ENCODE measurements around the gene PDGFB.

Gene PDGFB

GRCh38 chr22:39238966-39239505, 5.7 kb downstream of the PDGFB start:
- no peak for DNase-seq

GRCh38 chr22:39238561-39238960, 6.2 kb downstream of the PDGFB start:
- DNase-seq: no peak

- DNase-seq: no peak
Observed at GRCh38 chr22:39238101-39238466, 6.7 kb downstream of the PDGFB start.

- DNase-seq: no peak
Observed at GRCh38 chr22:39237318-39238100, 7.3 kb downstream of the PDGFB start.

DNA sequence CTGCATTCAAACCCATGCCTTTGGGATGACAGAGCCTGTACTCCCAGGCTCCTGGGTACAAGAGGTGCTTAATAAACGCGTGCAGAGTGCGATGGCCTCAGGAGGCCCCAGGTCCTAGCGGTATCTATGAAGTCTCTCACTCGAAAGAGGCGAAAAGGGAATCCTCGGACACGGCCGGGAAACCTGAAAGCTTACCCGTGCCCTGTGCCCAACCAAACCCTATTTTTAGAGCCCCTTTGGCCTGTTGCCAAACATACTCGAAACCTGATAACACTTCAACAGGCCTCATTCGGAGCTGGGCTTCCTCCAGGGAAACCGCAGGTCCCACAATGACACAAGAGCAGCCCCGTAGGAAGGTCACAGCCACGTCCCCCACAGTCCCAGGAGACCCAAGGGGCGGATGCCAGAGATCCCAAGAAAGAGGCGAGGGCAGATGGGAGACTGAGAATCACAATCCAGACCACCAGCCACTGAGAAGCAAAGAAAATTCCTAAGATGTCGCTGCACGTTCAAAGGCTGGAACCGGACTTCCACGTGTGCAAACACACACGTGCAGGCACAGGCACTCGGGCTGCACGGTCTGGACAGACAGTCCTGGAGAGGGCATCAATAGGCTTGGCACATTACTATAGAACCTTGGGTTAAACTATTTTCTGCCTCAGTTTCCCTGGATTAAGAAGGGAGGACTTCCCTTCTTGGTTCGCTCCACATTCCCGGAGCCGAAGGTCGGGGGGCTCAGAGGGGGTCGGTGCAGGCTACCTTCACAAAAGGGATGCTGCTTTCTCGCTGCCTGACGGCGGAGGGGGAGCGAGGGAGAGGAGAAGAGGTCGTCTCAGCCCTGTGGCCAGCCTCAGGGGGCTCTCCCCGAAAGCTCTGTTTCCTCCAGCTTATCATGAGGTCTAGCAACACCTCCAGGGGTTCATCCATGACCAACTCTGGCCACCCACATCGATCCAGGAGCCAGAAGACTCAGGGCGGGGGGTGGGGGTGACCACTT, 8.2 kb downstream of the PDGFB start:
- DNase-seq: peak; percentile 58

DNA sequence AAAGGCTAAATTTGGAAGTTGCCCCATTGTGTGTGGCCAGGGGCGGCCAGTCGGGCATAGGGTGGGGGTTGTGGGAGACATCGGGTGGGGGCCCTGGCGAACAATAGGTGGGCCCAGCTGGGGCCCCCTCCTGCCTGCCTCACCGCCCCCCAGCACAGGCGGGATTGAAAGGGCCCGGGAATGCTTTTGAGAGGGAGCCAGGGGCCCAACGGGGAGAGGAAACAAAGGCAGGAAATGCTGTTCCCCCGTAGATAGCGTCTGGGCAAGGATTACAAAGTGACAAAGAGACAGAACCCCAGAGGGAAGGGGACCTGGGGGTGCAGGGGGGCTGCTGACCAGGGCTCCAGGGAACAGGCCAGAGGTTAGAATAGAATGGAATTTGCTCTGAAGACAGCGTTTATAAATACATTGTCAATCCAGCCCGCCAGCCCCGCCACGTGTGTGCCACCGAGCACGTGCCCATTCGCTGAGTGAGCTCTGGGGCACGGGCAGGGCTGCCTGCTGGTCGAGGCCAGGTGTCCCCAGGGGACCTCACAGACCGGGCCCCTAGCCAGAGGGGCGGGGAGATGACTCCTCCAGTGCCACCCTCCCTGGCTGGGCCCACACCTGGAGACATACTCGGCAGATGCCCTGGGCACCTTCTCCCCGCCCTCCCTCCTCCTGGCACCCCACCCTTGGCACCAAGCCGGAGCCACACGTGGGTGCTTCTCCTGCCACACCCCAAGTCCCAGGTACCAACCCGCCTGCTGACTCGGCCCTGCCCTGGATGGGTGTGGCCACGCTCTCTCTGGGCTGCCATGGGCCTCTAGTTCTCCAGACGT, 9.7 kb downstream of the PDGFB start:
- no peak for DNase-seq

- DNase-seq: no peak
Observed at GRCh38 chr22:39234472-39234787, 10.4 kb downstream of the PDGFB start.

- no peak for DNase-seq
Observed at GRCh38 chr22:39233710-39234471, 10.9 kb downstream of the PDGFB start.

DNA sequence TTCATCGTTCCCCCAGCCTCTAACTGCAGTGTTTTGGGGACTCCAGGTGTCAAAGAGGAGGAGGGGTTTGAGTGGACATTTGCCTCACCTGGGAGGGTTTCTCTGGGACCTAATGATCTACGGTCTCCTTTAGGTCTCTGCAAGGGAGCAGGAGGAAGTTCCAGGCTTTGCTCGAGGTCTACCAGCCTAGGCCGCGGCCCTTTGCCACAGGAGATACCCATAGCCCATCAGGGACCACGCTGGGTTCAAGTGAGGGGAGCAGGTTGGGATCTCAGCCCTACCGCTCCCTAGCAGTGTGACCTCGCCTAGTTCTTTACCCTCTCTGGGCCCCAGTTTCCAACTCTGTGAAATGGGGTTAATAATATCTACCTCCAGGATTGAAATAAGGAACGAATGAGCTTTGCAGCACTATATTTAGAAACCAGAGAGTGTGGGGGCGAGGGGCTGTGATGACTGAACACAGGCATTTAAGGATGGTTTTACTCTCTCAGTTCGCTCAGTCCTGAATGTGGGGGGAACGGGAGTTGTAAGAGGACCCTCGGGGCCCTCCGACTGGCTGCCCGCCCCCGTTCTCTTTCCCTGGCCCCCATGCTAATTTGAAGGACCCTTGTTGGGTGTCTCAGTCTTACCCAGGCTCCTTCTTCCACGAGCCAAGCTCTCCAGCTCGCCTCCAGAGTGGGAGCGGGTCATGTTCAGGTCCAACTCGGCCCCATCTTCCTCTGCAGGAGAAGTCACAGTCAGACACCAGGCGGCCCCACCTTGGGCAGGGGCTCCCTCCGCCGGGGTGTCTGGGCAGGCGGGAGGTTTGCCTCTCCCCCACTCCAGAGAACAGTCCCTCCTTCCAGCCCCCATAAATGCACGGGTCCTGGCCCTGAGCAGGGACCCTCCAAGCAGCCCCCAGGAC, 11.7 kb downstream of the PDGFB start:
- DNase-seq: no peak

DNA sequence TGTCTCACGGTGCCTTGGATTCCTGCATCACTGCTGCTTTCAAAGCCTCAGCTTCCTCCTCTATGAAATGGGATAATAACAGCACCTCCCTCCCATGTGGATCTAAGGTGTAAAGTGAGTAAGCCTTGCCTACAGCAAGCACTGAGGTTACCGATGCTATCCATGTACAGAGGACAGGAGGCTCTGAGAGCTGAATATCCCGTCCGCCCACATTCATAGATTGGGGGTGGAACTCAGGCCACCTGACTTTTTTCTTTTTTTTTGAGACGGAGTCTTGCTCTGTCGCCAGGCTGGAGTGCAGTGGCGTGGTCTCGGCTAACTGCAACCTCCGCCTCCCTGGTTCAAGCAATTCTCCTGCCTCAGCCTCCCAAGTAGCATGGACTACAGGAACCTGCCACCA, 12.5 kb downstream of the PDGFB start:
- no peak for DNase-seq

DNA sequence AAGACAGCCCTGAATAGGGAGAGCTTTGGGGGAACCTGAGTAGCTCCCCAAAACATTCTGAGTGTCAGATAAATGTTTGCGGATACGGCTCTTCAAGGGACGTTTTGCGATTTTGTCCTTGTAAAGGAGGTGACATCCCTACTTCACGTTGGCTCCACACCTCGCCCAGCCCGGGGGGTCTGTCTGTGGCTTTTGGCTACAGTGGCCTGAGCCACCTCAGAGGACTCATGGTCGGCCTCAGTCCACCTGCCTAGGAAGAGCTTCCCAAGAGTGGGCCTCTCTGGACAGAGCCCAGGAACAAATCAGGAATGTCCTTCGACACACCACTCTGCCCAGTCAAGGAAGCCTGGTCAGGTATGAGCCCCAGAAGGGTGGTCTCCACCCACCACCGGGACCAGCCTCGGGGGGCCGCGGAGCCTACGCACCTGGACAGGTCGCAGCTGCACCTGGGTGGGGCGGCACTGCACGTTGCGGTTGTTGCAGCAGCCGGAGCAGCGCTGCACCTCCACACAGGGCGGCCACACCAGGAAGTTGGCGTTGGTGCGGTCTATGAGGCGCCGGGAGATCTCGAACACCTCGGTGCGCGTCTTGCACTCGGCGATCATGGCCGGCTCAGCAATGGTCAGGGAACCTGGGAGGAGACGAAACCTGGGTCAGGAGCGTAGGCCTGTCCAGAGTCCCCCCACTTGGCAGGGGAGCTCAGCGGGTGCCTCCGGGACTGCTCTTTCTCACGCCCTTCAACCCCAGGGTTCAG, 13.4 kb downstream of the PDGFB start:
- no peak for DNase-seq

GRCh38 chr22:39230261-39231196, 14.3 kb downstream of the PDGFB start:
- no peak for DNase-seq

DNA sequence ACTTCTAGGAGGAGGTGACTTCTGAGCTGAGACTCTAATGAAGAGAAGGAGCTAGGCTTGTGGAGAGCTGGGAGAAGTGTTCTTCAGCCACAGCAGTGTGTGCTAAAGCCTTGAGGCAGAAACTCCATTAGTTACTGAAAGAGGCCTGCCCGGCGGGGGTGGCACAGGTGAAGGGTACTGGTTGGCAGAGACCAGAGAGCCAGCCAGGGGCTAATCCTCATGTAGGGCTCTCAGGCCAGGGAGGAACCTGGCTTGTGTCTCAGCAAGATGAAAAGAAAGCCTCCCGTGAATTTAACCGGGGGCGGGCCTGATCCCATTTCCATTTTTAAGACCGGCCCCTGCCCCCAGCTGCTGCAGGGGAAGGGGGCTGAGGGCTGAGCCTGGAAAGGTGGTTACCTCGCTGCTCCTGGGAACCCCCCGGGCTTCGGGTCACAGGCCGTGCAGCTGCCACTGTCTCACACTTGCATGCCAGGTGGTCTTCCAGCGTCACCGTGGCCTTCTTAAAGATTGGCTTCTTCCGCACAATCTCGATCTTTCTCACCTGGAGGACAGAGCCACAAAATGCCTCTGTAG, 15.0 kb downstream of the PDGFB start:
- DNase-seq: no peak

DNA sequence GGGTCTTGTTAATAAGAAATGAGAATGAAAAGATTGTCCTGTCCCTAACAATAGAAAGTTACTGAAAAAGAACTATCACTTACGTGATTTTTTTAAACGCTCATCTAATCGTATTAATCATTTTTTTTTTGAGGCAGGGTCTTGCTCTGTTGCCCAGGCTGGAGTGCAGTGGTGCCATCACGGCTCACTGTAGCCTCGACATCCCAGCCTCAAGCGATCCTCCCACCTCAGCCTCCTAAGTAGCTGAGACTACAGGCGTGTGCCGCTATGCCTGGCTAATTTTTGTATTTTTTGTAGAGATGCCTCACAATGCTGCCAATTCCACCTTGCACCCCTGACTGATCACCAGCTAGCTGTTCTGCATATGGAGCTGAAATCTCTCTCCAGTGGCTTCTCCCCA, 15.7 kb downstream of the PDGFB start:
- DNase-seq: no peak

DNA sequence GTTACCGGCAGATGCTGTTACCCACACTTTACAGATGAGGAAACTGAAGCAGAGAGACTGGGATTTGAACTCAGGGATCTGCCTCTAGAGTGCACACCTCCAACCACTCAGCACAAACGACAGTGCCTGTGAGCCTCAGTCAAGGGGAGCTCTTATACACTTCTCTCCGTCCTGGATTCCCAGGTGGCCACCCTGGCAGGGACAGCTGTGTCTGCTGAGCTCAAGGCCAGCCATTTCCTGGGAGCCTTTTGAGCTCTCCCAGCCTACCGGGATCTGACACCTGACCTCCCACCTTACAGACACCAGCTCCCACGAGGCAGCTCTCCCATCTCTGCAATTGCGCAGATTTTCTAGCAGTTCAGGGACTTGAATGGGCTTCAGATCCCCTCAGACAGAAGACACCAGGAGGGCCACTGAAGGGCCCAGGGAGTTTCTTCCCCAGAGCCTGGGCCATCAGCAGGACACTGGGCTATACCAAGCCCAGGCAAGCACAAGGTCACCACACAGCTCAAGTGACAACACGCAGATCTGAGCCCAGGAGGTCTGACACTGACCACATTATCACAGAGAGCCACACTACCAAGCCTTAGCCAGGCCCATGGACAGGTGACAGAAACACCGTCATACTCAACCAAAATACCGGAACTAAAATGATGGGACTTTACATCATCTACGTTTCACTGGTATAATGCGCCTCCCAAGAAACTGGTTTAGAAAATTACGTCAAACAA, 17.1 kb downstream of the PDGFB start:
- no peak for DNase-seq

DNA sequence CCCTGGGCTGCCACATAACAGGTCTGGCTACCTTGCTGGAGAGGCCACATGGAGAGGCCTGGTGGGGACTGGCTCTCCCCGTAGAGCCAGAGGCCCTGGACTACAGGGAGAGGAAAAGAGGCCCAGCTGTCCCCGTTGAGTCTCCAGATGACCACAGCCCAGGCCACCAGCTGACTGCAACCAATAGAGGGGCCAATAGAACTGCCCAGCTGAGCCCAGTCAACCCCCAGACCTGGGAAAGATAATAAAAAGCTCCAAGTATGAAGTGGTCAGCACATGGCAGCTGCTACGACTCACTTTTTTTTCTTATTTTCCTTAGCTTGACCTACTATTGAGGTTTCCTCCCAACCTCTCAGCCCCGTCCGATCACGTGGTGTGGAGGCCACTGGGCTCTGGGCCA, 18.4 kb downstream of the PDGFB start:
- DNase-seq: no peak

DNA sequence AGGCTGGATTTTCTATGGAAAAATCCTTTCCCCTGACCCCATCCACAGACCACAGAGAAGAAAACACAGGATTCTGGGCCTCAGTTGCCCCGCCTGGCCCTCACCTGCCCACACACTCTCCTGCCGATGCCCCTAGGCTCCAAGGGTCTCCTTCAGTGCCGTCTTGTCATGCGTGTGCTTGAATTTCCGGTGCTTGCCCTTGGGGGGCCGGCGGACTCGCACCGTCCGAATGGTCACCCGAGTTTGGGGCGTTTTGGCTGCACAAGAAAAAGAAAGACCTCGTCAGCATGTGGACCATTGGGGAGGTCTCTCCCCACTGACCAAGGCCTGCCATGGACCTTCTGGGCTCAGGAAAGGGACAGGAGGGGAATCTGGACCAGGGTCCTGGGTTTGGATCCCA, 19.2 kb downstream of the PDGFB start:
- no peak for DNase-seq

- no peak for DNase-seq
Observed at GRCh38 chr22:39224550-39224949, 20.2 kb downstream of the PDGFB start.
